ENCODE data around the gene BSPRY. TPM values are rescaled to one million over a fixed set of nuclear protein-coding genes. Genes with fewer than 3 reads are reported as not detected.
"Not testable (repeated sequence)": the region's sequence is repeated elsewhere in the genome, so short reads cannot be mapped to it uniquely, and the experiment has no call there.

BSPRY gene
- polyA plus RNA-seq, 3 donors: 10.0 to 11.1 (median 10.5) TPM

GRCh38 chr9:113390192-113390960 is 41.0 kb downstream of the BSPRY start:
- no peak for DNase-seq

- DNase-seq: no peak
Observed at GRCh38 chr9:113391917-113392316, 42.6 kb downstream of the BSPRY start.

- DNase-seq: no peak
Observed at GRCh38 chr9:113393281-113393680, 43.9 kb downstream of the BSPRY start.

GRCh38 chr9:113395000-113395861 is 45.9 kb downstream of the BSPRY start:
- no peak for DNase-seq

- no peak for DNase-seq
Observed at GRCh38 chr9:113397203-113397631, 47.9 kb downstream of the BSPRY start.

- no peak for DNase-seq
Observed at GRCh38 chr9:113398796-113399195, 49.5 kb downstream of the BSPRY start.

GRCh38 chr9:113399646-113400200 is 50.4 kb downstream of the BSPRY start:
- no peak for DNase-seq

- peak; percentile 99 for DNase-seq
Observed at GRCh38 chr9:113401027-113401792, 51.9 kb downstream of the BSPRY start, which contains the start of gene ALAD. ALAD (minus strand) TSS chr9:113401284; CDS start chr9:113393559, 7,725 bp downstream.

GRCh38 chr9:113403646-113404045 is 54.3 kb downstream of the BSPRY start:
- no peak for DNase-seq

GRCh38 chr9:113406353-113406752 is 57.0 kb downstream of the BSPRY start:
- not testable (repeated sequence) for DNase-seq

- DNase-seq: peak; percentile 64
Observed at GRCh38 chr9:113406873-113407511, 57.7 kb downstream of the BSPRY start.

- DNase-seq: no peak
Observed at GRCh38 chr9:113409481-113409880, 60.1 kb downstream of the BSPRY start.

- DNase-seq: no peak
Observed at GRCh38 chr9:113409883-113410206, 60.5 kb downstream of the BSPRY start.

- peak; percentile 96 for DNase-seq
Observed at GRCh38 chr9:113410207-113410864, 61.0 kb downstream of the BSPRY start, which contains the start of the genes C9orf43 and POLE3. C9orf43 (plus strand) TSS chr9:113410747; CDS start chr9:113413494, 2,747 bp downstream. POLE3 (minus strand) TSS chr9:113410675; CDS start chr9:113410293, 382 bp downstream.

- DNase-seq: no peak
Observed at GRCh38 chr9:113416149-113416721, 66.9 kb downstream of the BSPRY start.

- DNase-seq: no peak
Observed at GRCh38 chr9:113417370-113417769, 68.0 kb downstream of the BSPRY start.
